ENCODE measurements around the gene LRIG1. TPM values are rescaled to one million over a fixed set of nuclear protein-coding genes. Genes with fewer than 3 reads are reported as not detected.
A peak's percentile ranks its signal among the peaks of the same experiment; 100 is the strongest.

LRIG1 gene
- total RNA-seq, 1 experiment from 2014 or later, result 52.4 TPM

DNA sequence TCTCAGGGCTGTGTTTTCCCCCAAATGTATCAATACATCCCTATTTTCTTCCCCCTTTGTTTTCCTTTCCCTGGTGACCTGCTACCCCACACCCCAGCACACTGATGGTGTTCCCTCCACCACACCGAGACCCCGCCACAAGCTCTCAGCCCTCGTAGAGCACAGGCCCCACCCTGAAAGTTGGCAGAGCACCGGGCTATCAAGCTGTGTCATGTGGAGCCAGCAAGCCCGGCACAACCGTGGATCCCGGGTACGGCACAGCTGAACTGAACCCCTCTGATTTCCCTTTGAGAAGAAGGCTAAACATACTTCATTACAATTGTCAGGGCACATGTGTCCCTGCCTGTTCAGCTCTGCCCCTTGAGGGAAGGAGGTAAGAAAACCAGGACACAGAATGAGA is 69.9 kb downstream of the LRIG1 start:
- Histone ChIP-seq H2AFZ (ENCODE audit: low read length) (no peak overlapping the region), H3K4me3 (ENCODE audit: low read length) (no peak overlapping the region), H3K79me2 (ENCODE audit: low read length) (peaks cover 72% of the 10 kb centered on the region)

DNA sequence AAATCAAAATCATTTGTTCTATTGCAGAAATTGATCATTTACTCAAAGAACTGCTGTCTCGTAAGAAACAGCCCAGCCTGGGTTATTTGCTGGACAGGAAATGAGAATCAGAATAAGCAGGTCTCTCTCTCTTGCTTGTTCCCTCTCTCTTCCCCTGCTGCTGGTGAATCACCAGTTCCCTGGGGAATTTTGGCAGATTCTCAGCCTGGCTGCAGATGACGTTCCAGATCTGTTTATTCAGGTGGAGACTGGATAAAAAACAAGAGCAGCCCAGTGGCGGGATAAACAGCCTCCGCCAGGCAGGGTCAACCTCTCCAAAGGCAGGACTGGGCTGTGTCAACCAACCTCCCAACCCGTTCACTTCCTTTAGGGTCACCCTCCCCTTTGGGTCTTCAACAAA is 72.1 kb downstream of the LRIG1 start:
- no peak overlapping the region for H2AFZ ChIP-seq (ENCODE audit: low read length)
- H3K4me2 ChIP-seq (ENCODE audit: low read depth, low read length, poor library complexity, severe bottlenecking), result peak overlapping the region; percentile 5
- H3K27me3 ChIP-seq (ENCODE audit: low read length), result no peaks in the 10 kb centered on the region
- peaks cover 86% of the 10 kb centered on the region for H3K79me2 ChIP-seq (ENCODE audit: low read length)
- peak overlapping the region; percentile 34; the same call in 1 of the 2 replicates for H3K27ac ChIP-seq (ENCODE audit: low read length)
- no peaks in the 10 kb centered on the region for H3K9me3 ChIP-seq (ENCODE audit: low read length)
- H4K20me1 ChIP-seq (ENCODE audit: insufficient read depth, low read depth, low read length), result no peaks in the 10 kb centered on the region
- no peak overlapping the region for H3K9ac ChIP-seq (ENCODE audit: low read length)
- H3K4me3 ChIP-seq (ENCODE audit: low read length), result no peak overlapping the region
- peaks cover 66% of the 10 kb centered on the region for H3K4me1 ChIP-seq (ENCODE audit: low read length)
- no peaks in the 10 kb centered on the region for H3K36me3 ChIP-seq (ENCODE audit: insufficient read depth, low read length)
- DNase-seq, result peak; percentile 60
- H3K9me2 ChIP-seq (replicated peaks; ENCODE audit: insufficient read depth, low read length), result no peaks in the 10 kb centered on the region

More for the DNA sequence above, 69.9 kb downstream of the LRIG1 start:
- Histone ChIP-seq H3K4me2 (ENCODE audit: low read depth, low read length, poor library complexity, severe bottlenecking) (no peak overlapping the region), H3K36me3 (ENCODE audit: insufficient read depth, low read length) (no peaks in the 10 kb centered on the region), H3K4me1 (ENCODE audit: low read length) (peaks cover 68% of the 10 kb centered on the region), H3K27ac (ENCODE audit: low read length) (no peak overlapping the region), H3K9ac (ENCODE audit: low read length) (no peak overlapping the region), H4K20me1 (ENCODE audit: insufficient read depth, low read depth, low read length) (no peaks in the 10 kb centered on the region), H3K9me3 (ENCODE audit: low read length) (no peaks in the 10 kb centered on the region), H3K27me3 (ENCODE audit: low read length) (no peaks in the 10 kb centered on the region), H3K9me2 (replicated peaks; ENCODE audit: insufficient read depth, low read length) (no peaks in the 10 kb centered on the region)
- DNase-seq, result no peak

DNA sequence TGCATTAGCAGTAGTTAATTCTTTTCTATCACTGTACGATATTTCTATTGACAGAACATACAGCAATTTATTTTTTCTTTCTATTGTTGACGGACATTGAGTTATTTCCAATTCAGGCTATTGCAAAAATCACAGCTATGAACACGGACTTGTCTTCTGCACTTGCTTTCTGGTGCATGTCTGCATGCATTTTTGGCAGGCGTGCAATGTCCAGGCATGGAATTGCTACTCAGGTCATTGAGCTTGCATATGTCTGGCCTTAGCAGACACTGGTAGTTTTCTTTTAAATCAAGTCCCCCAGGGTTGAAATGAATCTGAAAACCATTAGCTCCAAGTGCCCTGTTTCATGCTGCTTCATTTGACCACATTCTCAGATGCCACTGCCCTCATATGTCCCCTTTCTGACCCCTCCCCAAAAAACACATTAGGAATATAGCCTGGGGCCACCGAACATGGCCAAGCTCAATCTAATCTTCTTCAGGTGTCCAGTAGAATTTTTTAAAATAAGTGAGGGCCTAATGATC is 72.8 kb downstream of the LRIG1 start:
- Histone ChIP-seq H3K36me3 (ENCODE audit: insufficient read depth, low read length) (no peaks in the 10 kb centered on the region), H3K27ac (ENCODE audit: low read length) (peak overlapping the region; percentile 34; the same call in 1 of the 2 replicates), H3K27me3 (ENCODE audit: low read length) (no peaks in the 10 kb centered on the region), H2AFZ (ENCODE audit: low read length) (no peak overlapping the region), H3K9me3 (ENCODE audit: low read length) (no peaks in the 10 kb centered on the region), H3K9me2 (replicated peaks; ENCODE audit: insufficient read depth, low read length) (no peaks in the 10 kb centered on the region), H3K79me2 (ENCODE audit: low read length) (peaks cover 83% of the 10 kb centered on the region), H3K4me3 (ENCODE audit: low read length) (no peak overlapping the region), H3K4me2 (ENCODE audit: low read depth, low read length, poor library complexity, severe bottlenecking) (peak overlapping the region; percentile 5), H3K4me1 (ENCODE audit: low read length) (peaks cover 59% of the 10 kb centered on the region), H4K20me1 (ENCODE audit: insufficient read depth, low read depth, low read length) (no peaks in the 10 kb centered on the region), H3K9ac (ENCODE audit: low read length) (no peak overlapping the region)
- DNase-seq, result no peak

DNA sequence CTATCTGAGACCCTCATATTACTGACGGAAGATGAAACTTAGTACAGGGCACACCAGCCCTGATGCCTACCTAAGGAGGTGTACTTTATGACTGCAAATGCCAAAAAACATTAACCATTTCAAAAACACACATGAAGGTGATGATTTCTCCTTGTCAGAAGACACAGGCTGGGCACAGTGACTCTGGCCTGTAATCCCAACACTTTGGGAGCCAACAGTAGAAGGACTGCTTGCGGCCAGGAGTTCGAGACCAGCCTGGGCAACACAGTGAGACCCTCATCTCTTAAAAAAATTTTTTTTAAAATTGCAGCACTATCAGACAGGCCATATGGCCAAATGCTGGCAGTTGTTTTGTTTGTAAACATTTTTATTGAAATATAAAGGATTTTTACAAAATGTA is 73.5 kb downstream of the LRIG1 start:
- H3K27ac ChIP-seq (ENCODE audit: low read length), result peak overlapping the region; percentile 59; the same call in 1 of the 2 replicates
- DNase-seq, result no peak
- no peaks in the 10 kb centered on the region for H3K9me2 ChIP-seq (replicated peaks; ENCODE audit: insufficient read depth, low read length)
- H3K27me3 ChIP-seq (ENCODE audit: low read length), result no peaks in the 10 kb centered on the region
- H3K36me3 ChIP-seq (ENCODE audit: insufficient read depth, low read length), result no peaks in the 10 kb centered on the region
- no peak overlapping the region for H3K4me2 ChIP-seq (ENCODE audit: low read depth, low read length, poor library complexity, severe bottlenecking)
- H3K9me3 ChIP-seq (ENCODE audit: low read length), result no peaks in the 10 kb centered on the region
- H3K9ac ChIP-seq (ENCODE audit: low read length), result no peak overlapping the region
- H3K4me3 ChIP-seq (ENCODE audit: low read length), result no peak overlapping the region
- no peaks in the 10 kb centered on the region for H4K20me1 ChIP-seq (ENCODE audit: insufficient read depth, low read depth, low read length)
- peaks cover 57% of the 10 kb centered on the region for H3K4me1 ChIP-seq (ENCODE audit: low read length)
- peaks cover 76% of the 10 kb centered on the region for H3K79me2 ChIP-seq (ENCODE audit: low read length)
- no peak overlapping the region for H2AFZ ChIP-seq (ENCODE audit: low read length)

DNA sequence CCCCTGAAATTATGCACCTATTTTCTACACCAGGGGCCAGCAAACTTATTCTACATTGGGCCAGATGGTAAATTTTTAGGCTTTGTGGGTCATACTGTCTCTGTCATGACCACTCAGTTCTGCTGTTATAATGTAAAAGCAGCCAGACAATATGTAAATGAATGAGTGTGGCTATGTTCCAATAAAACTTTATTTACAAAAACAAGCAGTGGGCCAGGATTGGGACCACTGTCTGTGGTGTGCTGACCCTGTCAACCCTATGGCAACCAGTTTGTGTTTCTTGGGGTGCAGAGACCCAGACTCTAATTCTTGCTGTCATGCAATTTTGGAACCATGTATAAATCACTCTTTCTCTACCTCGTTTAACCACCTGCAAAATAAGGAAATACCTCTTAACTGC is 74.7 kb downstream of the LRIG1 start:
- Histone ChIP-seq H3K4me1 (ENCODE audit: low read length) (peaks cover 50% of the 10 kb centered on the region), H3K9ac (ENCODE audit: low read length) (no peak overlapping the region), H3K4me3 (ENCODE audit: low read length) (no peak overlapping the region), H4K20me1 (ENCODE audit: insufficient read depth, low read depth, low read length) (no peaks in the 10 kb centered on the region), H2AFZ (ENCODE audit: low read length) (no peak overlapping the region), H3K9me3 (ENCODE audit: low read length) (no peaks in the 10 kb centered on the region), H3K27me3 (ENCODE audit: low read length) (no peaks in the 10 kb centered on the region), H3K79me2 (ENCODE audit: low read length) (peaks cover 70% of the 10 kb centered on the region), H3K4me2 (ENCODE audit: low read depth, low read length, poor library complexity, severe bottlenecking) (no peak overlapping the region), H3K27ac (ENCODE audit: low read length) (peak overlapping the region; percentile 59), H3K9me2 (replicated peaks; ENCODE audit: insufficient read depth, low read length) (no peaks in the 10 kb centered on the region), H3K36me3 (ENCODE audit: insufficient read depth, low read length) (no peaks in the 10 kb centered on the region)
- DNase-seq, result no peak

DNA sequence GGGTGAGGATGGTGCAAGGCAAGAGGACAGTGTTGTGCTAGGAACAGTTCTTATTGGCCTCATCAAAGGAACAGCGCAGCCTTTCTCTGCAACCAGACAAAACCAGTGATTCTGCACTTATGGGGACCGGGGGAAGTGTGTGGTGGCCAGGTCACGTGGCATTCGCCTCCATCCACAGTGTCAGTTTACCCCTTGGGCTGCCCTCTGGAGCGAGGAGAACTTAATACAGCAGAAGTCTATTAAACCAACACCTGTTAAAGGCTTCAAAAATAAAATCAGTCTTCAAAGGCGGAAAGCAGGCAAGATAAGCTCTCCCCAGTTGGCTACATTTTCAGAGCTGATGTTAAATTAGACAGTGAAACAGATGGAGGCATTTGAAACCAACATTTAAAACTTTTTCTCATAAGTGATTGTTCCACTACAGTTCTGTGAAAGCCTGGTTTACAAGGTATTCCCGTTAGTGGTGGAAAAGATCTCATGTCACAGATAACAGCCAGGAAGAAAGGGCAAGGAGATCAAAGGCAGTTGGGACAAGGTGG is 75.2 kb downstream of the LRIG1 start:
- Histone ChIP-seq H3K27me3 (ENCODE audit: low read length) (no peaks in the 10 kb centered on the region), H3K9ac (ENCODE audit: low read length) (no peak overlapping the region), H3K9me3 (ENCODE audit: low read length) (no peaks in the 10 kb centered on the region), H3K79me2 (ENCODE audit: low read length) (peaks cover 67% of the 10 kb centered on the region), H3K36me3 (ENCODE audit: insufficient read depth, low read length) (no peaks in the 10 kb centered on the region), H3K4me2 (ENCODE audit: low read depth, low read length, poor library complexity, severe bottlenecking) (no peak overlapping the region), H3K4me1 (ENCODE audit: low read length) (peaks cover 50% of the 10 kb centered on the region), H2AFZ (ENCODE audit: low read length) (no peak overlapping the region), H3K27ac (ENCODE audit: low read length) (peak overlapping the region; percentile 59), H4K20me1 (ENCODE audit: insufficient read depth, low read depth, low read length) (no peaks in the 10 kb centered on the region), H3K4me3 (ENCODE audit: low read length) (no peak overlapping the region), H3K9me2 (replicated peaks; ENCODE audit: insufficient read depth, low read length) (no peaks in the 10 kb centered on the region)
- no peak for DNase-seq

DNA sequence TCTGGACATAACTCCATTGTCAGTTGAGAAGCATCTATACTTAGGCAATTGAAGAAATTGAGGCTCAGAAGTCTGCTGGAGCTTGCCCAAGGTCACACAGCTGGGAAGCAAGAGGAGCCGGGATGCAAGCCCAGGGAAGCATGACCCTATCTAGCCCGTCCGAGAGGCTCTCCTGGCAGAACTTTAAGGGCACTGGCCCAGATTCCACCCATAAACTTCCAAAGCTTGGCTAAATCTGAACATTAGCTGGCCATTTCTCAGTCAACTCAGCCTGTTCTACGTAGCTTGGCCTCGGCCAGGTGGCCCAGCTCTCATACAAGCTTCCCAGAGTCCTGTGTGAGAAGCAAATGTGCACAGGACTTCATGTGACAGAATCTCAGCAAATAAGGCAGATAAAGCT is 75.8 kb downstream of the LRIG1 start:
- H3K9ac ChIP-seq (ENCODE audit: low read length), result no peak overlapping the region
- H3K79me2 ChIP-seq (ENCODE audit: low read length), result peaks cover 67% of the 10 kb centered on the region
- H3K4me2 ChIP-seq (ENCODE audit: low read depth, low read length, poor library complexity, severe bottlenecking), result no peak overlapping the region
- no peaks in the 10 kb centered on the region; the same call in 1 of the 2 replicates for H3K36me3 ChIP-seq (ENCODE audit: insufficient read depth, low read length)
- H3K9me2 ChIP-seq (replicated peaks; ENCODE audit: insufficient read depth, low read length), result no peaks in the 10 kb centered on the region
- H3K27me3 ChIP-seq (ENCODE audit: low read length), result no peaks in the 10 kb centered on the region
- peaks cover 50% of the 10 kb centered on the region for H3K4me1 ChIP-seq (ENCODE audit: low read length)
- no peaks in the 10 kb centered on the region for H4K20me1 ChIP-seq (ENCODE audit: insufficient read depth, low read depth, low read length)
- peak overlapping the region; percentile 59 for H3K27ac ChIP-seq (ENCODE audit: low read length)
- H3K9me3 ChIP-seq (ENCODE audit: low read length), result no peaks in the 10 kb centered on the region
- H2AFZ ChIP-seq (ENCODE audit: low read length), result no peak overlapping the region
- DNase-seq, result no peak
- no peak overlapping the region for H3K4me3 ChIP-seq (ENCODE audit: low read length)

DNA sequence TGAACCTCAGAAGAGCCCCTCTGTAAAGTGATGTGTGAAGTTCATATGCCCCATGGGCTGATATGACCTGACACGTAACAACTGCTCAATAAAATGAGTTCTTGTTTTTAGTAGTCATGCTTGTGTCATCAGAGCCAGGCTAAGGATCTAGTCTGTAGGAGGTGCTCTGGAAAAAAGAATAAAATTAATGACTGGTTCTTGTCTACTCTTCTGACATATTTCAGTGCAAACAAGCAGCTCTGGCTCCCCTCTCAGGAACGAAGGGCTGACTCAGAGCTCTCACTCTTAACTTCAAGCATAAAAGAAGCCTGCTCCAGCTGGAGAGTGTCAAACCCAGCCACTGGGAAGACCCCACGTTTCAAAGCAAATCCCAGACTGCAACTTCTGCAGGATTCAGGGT is 77.0 kb downstream of the LRIG1 start:
- DNase-seq, result no peak
- peaks cover 62% of the 10 kb centered on the region for H3K79me2 ChIP-seq (ENCODE audit: low read length)
- no peak overlapping the region; the same call in 1 of the 2 replicates for H3K27ac ChIP-seq (ENCODE audit: low read length)
- H3K27me3 ChIP-seq (ENCODE audit: low read length), result no peaks in the 10 kb centered on the region
- H3K36me3 ChIP-seq (ENCODE audit: insufficient read depth, low read length), result no peaks in the 10 kb centered on the region; the same call in 1 of the 2 replicates
- H2AFZ ChIP-seq (ENCODE audit: low read length), result no peak overlapping the region
- no peaks in the 10 kb centered on the region for H4K20me1 ChIP-seq (ENCODE audit: insufficient read depth, low read depth, low read length)
- H3K9me3 ChIP-seq (ENCODE audit: low read length), result no peaks in the 10 kb centered on the region
- H3K4me1 ChIP-seq (ENCODE audit: low read length), result peaks cover 42% of the 10 kb centered on the region
- H3K4me2 ChIP-seq (ENCODE audit: low read depth, low read length, poor library complexity, severe bottlenecking), result no peak overlapping the region
- H3K9me2 ChIP-seq (replicated peaks; ENCODE audit: insufficient read depth, low read length), result no peaks in the 10 kb centered on the region
- H3K4me3 ChIP-seq (ENCODE audit: low read length), result no peak overlapping the region
- no peak overlapping the region for H3K9ac ChIP-seq (ENCODE audit: low read length)

Measured in Karpas-422 (cell line).